ENCODE measurements around the gene MMP17.

The MMP17 gene

GRCh38 chr12:131836714-131837397, 8.7 kb downstream of the MMP17 start:
- H3K27ac ChIP-seq, result no peak overlapping the region
- no peak for TF ChIP-seq CTCF (conservative IDR thresholded peaks at IDR 0.05)

GRCh38 chr12:131840643-131841416, 12.6 kb downstream of the MMP17 start:
- TF ChIP-seq CTCF (conservative IDR thresholded peaks at IDR 0.05), result no peak

GRCh38 chr12:131841547-131841946, 13.4 kb downstream of the MMP17 start:
- no peak for TF ChIP-seq CTCF (conservative IDR thresholded peaks at IDR 0.05)
- no peak overlapping the region for H3K27ac ChIP-seq

More at GRCh38 chr12:131840643-131841416, 12.6 kb downstream of the MMP17 start:
- no peak overlapping the region for H3K27ac ChIP-seq

GRCh38 chr12:131842169-131842568, 14.0 kb downstream of the MMP17 start:
- no peak for TF ChIP-seq CTCF (conservative IDR thresholded peaks at IDR 0.05)
- H3K27ac ChIP-seq, result no peak overlapping the region

GRCh38 chr12:131843527-131843926, 15.3 kb downstream of the MMP17 start:
- H3K27ac ChIP-seq, result no peak overlapping the region
- TF ChIP-seq CTCF (conservative IDR thresholded peaks at IDR 0.05), result no peak

GRCh38 chr12:131844140-131844539, 15.9 kb downstream of the MMP17 start:
- no peak for TF ChIP-seq CTCF (conservative IDR thresholded peaks at IDR 0.05)
- no peak overlapping the region for H3K27ac ChIP-seq

GRCh38 chr12:131844656-131845055, 16.5 kb downstream of the MMP17 start:
- no peak overlapping the region for H3K27ac ChIP-seq
- TF ChIP-seq CTCF (conservative IDR thresholded peaks at IDR 0.05), result no peak
